GM12878 (cell line): ENCODE measurements around the gene SMPX. TPM values are rescaled to one million over a fixed set of nuclear protein-coding genes. Genes with fewer than 3 reads are reported as not detected.

Experiments used
- ATAC-seq: fragments of 200-7000 bp; cut with Tn5 transposase; 3 replicates; pipeline ENCODE4 v1.9.1; 2020; ENCODE audit warnings: mild to moderate bottlenecking, moderate library complexity
- BruUV-seq: library from RNA; stranded (reverse); fragments of 400-500 nt; replicated peaks from 2 replicates; lab custom pipeline; 2021; lab: Mats Ljungman, UMichigan
- CTCF ChIA-PET: fragments of 300-600 bp; sonication (Branson Sonifier 250); formaldehyde crosslinking; extraction: SDS; loops from one replicate; lab custom pipeline; 2021; ENCODE audit warnings: inconsistent platforms; lab: Yijun Ruan, JAX
- POLR2A ChIA-PET: fragments of 350-600 bp; formaldehyde crosslinking; extraction: SDS; loops from one replicate; lab custom pipeline; 2021; ENCODE audit warnings: inconsistent platforms; lab: Charles Lee
- RAD21 ChIA-PET: fragments of 300-600 bp; sonication (Branson Sonifier 250); formaldehyde crosslinking; loops from one replicate; lab custom pipeline; 2023; ENCODE audit warnings: antibody characterized with exemption; ENCODE audit not compliant: unreplicated experiment; lab: Charles Lee
- SMC1A ChIA-PET: fragments of 300-600 bp; sonication (Branson Sonifier 250); formaldehyde crosslinking; loops from one replicate; lab custom pipeline; 2023; ENCODE audit not compliant: unreplicated experiment, uncharacterized antibody; lab: Charles Lee
- DNase-seq: peaks from one replicate; pipeline ENCODE4 v3.0.0-alpha.2; 2011; ENCODE audit warnings: low read depth, low spot score
- FAIRE-seq: peaks from 3 replicates; lab custom pipeline; 2011; peaks lifted over from hg19 to GRCh38; lab: Jason Lieb, UNC
- H2AFZ ChIP-seq: 2 replicates; pipeline ENCODE4 v1.6.0; 2011; ENCODE audit warnings: low read depth, low read length, control low read depth; ENCODE audit not compliant: control insufficient read depth
- H3K27ac ChIP-seq: 2 replicates; pipeline ENCODE4 v1.5.1; 2011; ENCODE audit warnings: control low read depth; ENCODE audit not compliant: control insufficient read depth, insufficient read depth
- H3K27me3 ChIP-seq, 2 experiments: replicated peaks in 1 of 2; 2 replicates each; pipeline versions ENCODE4 v1.6.0 to v1.6.1; 2011; ENCODE audit warnings: low read length in 1 of 2; ENCODE audit not compliant: control insufficient read depth in 2 of 2, insufficient read depth in 2 of 2
- H3K36me3 ChIP-seq, 2 experiments: 2 replicates each; pipeline ENCODE4 v1.5.1; 2011; ENCODE audit warnings: low read length in 1 of 2; ENCODE audit not compliant: control insufficient read depth in 2 of 2, insufficient read depth in 2 of 2
- H3K4me1 ChIP-seq: 2 replicates; pipeline ENCODE4 v1.6.1; 2011; ENCODE audit warnings: mild to moderate bottlenecking, low read length, moderate library complexity, mixed read lengths; ENCODE audit not compliant: control insufficient read depth, insufficient read depth
- H3K4me2 ChIP-seq: 2 replicates; pipeline ENCODE4 v1.6.0; 2011; ENCODE audit warnings: control low read depth; ENCODE audit not compliant: control insufficient read depth, insufficient read depth
- H3K4me3 ChIP-seq: fragments of 200-600 bp; sonication (generic); 2 replicates; pipeline ENCODE4 v1.5.1; 2016
- H3K79me2 ChIP-seq: 2 replicates; pipeline ENCODE4 v1.6.0; 2011; ENCODE audit warnings: low read length; ENCODE audit not compliant: control insufficient read depth, insufficient read depth
- H3K9ac ChIP-seq: 2 replicates; pipeline ENCODE4 v1.8.0; 2011; ENCODE audit warnings: low read length, control low read depth, mixed read lengths; ENCODE audit not compliant: control insufficient read depth, insufficient read depth
- H3K9me3 ChIP-seq: replicated peaks from 3 replicates; pipeline ENCODE4 v1.5.1; 2011; ENCODE audit warnings: mild to moderate bottlenecking, low read length; ENCODE audit not compliant: control insufficient read depth, insufficient read depth
- H4K20me1 ChIP-seq: 2 replicates; pipeline ENCODE4 v1.6.0; 2011; ENCODE audit not compliant: control insufficient read depth, insufficient read depth
- HCFC1 ChIP-seq: fragments of 150-350 bp; IDR thresholded peaks from 2 replicates; pipeline ENCODE4 v1.6.1; 2014; ENCODE audit warnings: low read length
- JUNB ChIP-seq: IDR thresholded peaks from 2 replicates; pipeline ENCODE4 v1.6.1; 2016; ENCODE audit warnings: antibody characterized with exemption, mild to moderate bottlenecking
- KDM1A ChIP-seq: fragments of 200-600 bp; sonication (generic); IDR thresholded peaks from 2 replicates; pipeline ENCODE4 v1.6.1; 2016; ENCODE audit warnings: borderline replicate concordance
- MYB ChIP-seq: fragments of 150-350 bp; IDR thresholded peaks from 2 replicates; pipeline ENCODE4 v1.6.1; 2014; ENCODE audit warnings: mild to moderate bottlenecking, low read depth, low read length, borderline replicate concordance
- NFYB ChIP-seq: IDR thresholded peaks from 2 replicates; pipeline ENCODE4 v1.6.1; 2011; ENCODE audit warnings: low read depth, mild to moderate bottlenecking, low read length, improper control_type of control experiment, moderate library complexity; ENCODE audit not compliant: insufficient read depth
- PAX8 ChIP-seq: fragments of 450-650 bp; IDR thresholded peaks from 2 replicates; pipeline ENCODE4 v1.6.1; 2017; ENCODE audit warnings: mild to moderate bottlenecking, moderate library complexity
- POLR2A ChIP-seq: IDR thresholded peaks from 2 replicates; pipeline ENCODE4 v1.6.1; 2011; ENCODE audit warnings: low read depth, mild to moderate bottlenecking, low read length
- WGBS: methylation state at CpG from one replicate; pipeline ENCODE4 v1.1.6; 2016; ENCODE audit warnings: low lambda C conversion rate; ENCODE audit not compliant: insufficient replicate concordance, insufficient coverage; ENCODE audit errors: missing lambda C conversion rate; 5-methylcytosine and 5-hydroxymethylcytosine counted together
- in situ Hi-C: fragments of 300-500 bp; cut with MboI; formaldehyde crosslinking; loops from 9 replicates; pipeline ENCODE4 v1.14.3; 2018; ENCODE audit warnings: mixed read lengths
- intact Hi-C: fragments of 100-400 bp; cut with micrococcal nuclease; formaldehyde crosslinking; loops from one replicate; pipeline ENCODE4 v1.14.2; 2022; ENCODE audit not compliant: unreplicated experiment
- polyA plus RNA-seq, 11 experiments: library from polyadenylated mRNA; depleted of rRNA in 4 of 11; unstranded in 6 of 11; stranded (reverse) in 5 of 11; fragments of >200 nt; fragmentation: Nextera tagmentation in 4 of 11; fragmentation: Illumina TruSeq in 1 of 11; extraction: Ambion mirVana in 4 of 11; extraction: Trizol in 1 of 11; gene quantifications; 1 replicate in 1 of 11; 2 replicates in 10 of 11; pipeline versions ENCODE4 v1.2.1 to v1.2.3, GENCODE V29; 2011 to 2016; ENCODE audit warnings: inconsistent platforms in 2 of 11, missing spikeins in 2 of 11, low read depth in 1 of 11
- total RNA-seq, 4 experiments: library from RNA; depleted of rRNA in 3 of 4; stranded (reverse); fragments of >200 nt in 3 of 4; fragmentation: Illumina TruSeq in 1 of 4; extraction: Trizol in 1 of 4; gene quantifications; 2 replicates each; pipeline versions ENCODE4 v1.2.1 to v1.2.3, GENCODE V29; 2013 to 2021
- TF ChIP-seq, protein P1 (sequence below): fragments of 450-650 bp; IDR thresholded peaks from 2 replicates; pipeline ENCODE4 v1.6.1; 2017; ENCODE audit warnings: mild to moderate bottlenecking, low read depth, inconsistent platforms; ENCODE audit not compliant: poor library complexity, severe bottlenecking
- TF ChIP-seq, protein P2 (sequence below): IDR thresholded peaks from 2 replicates; pipeline ENCODE4 v1.6.1; 2011; ENCODE audit warnings: low read depth, low read length, improper control_type of control experiment, borderline replicate concordance

Gene SMPX
- total and polyA plus RNA-seq, 10 of the 15 experiments (the other 5 are each of a cell fraction or from before 2014, with no cell fraction given) = 0.08 to 0.09 TPM; not detected in 8

DNA sequence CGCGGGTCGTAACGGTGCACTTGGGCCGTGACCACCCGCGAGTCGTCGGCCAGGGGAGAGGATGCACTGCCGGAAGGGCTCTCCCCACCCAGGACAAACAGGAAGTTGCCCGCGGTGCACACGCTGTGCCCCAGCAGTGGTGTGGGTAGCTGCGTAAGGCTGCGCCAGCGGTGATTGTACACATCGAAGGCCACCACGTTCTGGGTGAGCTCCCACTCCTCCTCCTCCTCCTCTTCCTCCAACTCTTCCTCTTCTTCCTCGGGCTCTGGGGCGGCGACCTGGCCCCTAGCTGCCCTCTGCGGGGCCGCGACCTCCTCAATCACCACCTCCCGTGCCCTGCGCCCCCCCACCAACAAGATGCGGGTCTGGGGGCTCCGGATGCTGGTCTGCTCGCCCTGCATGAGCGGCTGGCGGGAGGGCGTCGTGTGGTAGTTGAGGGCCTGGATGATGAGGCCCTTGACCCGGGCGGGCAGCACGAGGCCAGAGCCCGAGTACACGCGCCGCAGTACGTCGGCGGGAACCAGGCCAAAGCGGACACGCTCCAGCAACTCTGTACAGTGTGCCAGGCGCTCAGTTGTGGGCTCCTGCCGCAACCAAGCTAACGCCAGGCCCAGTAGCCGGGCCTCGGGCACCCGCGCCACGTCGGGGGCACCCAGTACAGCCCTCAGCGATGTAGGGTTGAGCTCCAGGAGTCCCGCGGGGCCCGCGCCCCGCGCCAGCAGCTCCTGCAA lies 101.2 kb downstream of the SMPX start:
- ChIA-PET CTCF (no interaction called here), RAD21 (no interaction called here), SMC1A (no interaction called here), POLR2A (no interaction called here)
- Histone ChIP-seq H3K27ac (no peak overlapping the region), H3K36me3 (no peaks in the 10 kb centered on the region), H3K4me2 (no peak overlapping the region), H3K9me3 (no peaks in the 10 kb centered on the region; the same call in 2 of the 3 replicates), H3K79me2 (no peaks in the 10 kb centered on the region), H3K27me3 (no peaks in the 10 kb centered on the region), H3K4me3 (no peak overlapping the region), H3K9ac (no peak overlapping the region), H4K20me1 (no peaks in the 10 kb centered on the region), H3K4me1 (no peaks in the 10 kb centered on the region), H2AFZ (no peak overlapping the region)
- intact Hi-C loops = no loop called here
- BruUV-seq = no TSS peak
- 86% methylated on average over 39 of the region's 61 CpGs for WGBS
- DNase-seq = no peak
- TF ChIP-seq MYB (no peak), NFYB (no peak), PAX8 (no peak), JUNB (no peak), HCFC1 (no peak), POLR2A (no peak), KDM1A (no peak)
- TF ChIP-seq, protein P1, sequence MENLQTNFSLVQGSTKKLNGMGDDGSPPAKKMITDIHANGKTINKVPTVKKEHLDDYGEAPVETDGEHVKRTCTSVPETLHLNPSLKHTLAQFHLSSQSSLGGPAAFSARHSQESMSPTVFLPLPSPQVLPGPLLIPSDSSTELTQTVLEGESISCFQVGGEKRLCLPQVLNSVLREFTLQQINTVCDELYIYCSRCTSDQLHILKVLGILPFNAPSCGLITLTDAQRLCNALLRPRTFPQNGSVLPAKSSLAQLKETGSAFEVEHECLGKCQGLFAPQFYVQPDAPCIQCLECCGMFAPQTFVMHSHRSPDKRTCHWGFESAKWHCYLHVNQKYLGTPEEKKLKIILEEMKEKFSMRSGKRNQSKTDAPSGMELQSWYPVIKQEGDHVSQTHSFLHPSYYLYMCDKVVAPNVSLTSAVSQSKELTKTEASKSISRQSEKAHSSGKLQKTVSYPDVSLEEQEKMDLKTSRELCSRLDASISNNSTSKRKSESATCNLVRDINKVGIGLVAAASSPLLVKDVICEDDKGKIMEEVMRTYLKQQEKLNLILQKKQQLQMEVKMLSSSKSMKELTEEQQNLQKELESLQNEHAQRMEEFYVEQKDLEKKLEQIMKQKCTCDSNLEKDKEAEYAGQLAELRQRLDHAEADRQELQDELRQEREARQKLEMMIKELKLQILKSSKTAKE = no peak
- TF ChIP-seq, protein P2, sequence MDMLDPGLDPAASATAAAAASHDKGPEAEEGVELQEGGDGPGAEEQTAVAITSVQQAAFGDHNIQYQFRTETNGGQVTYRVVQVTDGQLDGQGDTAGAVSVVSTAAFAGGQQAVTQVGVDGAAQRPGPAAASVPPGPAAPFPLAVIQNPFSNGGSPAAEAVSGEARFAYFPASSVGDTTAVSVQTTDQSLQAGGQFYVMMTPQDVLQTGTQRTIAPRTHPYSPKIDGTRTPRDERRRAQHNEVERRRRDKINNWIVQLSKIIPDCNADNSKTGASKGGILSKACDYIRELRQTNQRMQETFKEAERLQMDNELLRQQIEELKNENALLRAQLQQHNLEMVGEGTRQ = no peak
- in situ Hi-C loops = no loop called here
- no peak for FAIRE-seq
- ATAC-seq = no peak

Other genes with a start within 250 kb of the SMPX start
- not detected in 2 replicates for gene KLHL34, start 99.8 kb downstream of the SMPX start, total RNA-seq (2014; rRNA removed)
- not detected in 2 replicates for gene KLHL34, start 99.8 kb downstream of the SMPX start, total RNA-seq (2014; rRNA removed; fragmentation: Illumina TruSeq; extraction: Trizol)
- gene KLHL34, start 99.8 kb downstream of the SMPX start, total RNA-seq (2021) = not detected in 2 replicates
- not detected in 2 replicates for gene KLHL34, start 99.8 kb downstream of the SMPX start, polyA plus RNA-seq (2011; rRNA removed)
- not detected in 2 replicates for gene KLHL34, start 99.8 kb downstream of the SMPX start, polyA plus RNA-seq (2014; fragmentation: Illumina TruSeq; extraction: Trizol)
- gene KLHL34, start 99.8 kb downstream of the SMPX start, polyA plus RNA-seq (2014; fragmentation: Nextera tagmentation; extraction: Ambion mirVana) = not detected
- not detected in 2 replicates for gene KLHL34, start 99.8 kb downstream of the SMPX start, polyA plus RNA-seq (2014; rRNA removed)
- gene KLHL34, start 99.8 kb downstream of the SMPX start, polyA plus RNA-seq (2016; fragmentation: Nextera tagmentation; extraction: Ambion mirVana) = not detected
- gene MBTPS2, start 81.5 kb upstream of the SMPX start, total RNA-seq (2014; rRNA removed) = 3.1 TPM in 2 replicates
- gene MBTPS2, start 81.5 kb upstream of the SMPX start, total RNA-seq (2014; rRNA removed; fragmentation: Illumina TruSeq; extraction: Trizol) = 2.6 and 3.1 TPM in 2 replicates
- gene MBTPS2, start 81.5 kb upstream of the SMPX start, total RNA-seq (2021) = 9.2 and 9.4 TPM in 2 replicates
- 10.6 and 13.4 TPM in 2 replicates for gene MBTPS2, start 81.5 kb upstream of the SMPX start, polyA plus RNA-seq (2011; rRNA removed)
- 8.6 and 9.9 TPM in 2 replicates for gene MBTPS2, start 81.5 kb upstream of the SMPX start, polyA plus RNA-seq (2014; fragmentation: Illumina TruSeq; extraction: Trizol)
- 1 to 10 TPM; 2.9 to 3.2 TPM for gene MBTPS2, start 81.5 kb upstream of the SMPX start, polyA plus RNA-seq (2014; fragmentation: Nextera tagmentation; extraction: Ambion mirVana)
- gene MBTPS2, start 81.5 kb upstream of the SMPX start, polyA plus RNA-seq (2014; rRNA removed) = 7.5 and 8.1 TPM in 2 replicates
- gene MBTPS2, start 81.5 kb upstream of the SMPX start, polyA plus RNA-seq (2016; fragmentation: Nextera tagmentation; extraction: Ambion mirVana) = 10 to 100 TPM; 10.9 to 11.0 TPM
- gene YY2, start 97.9 kb upstream of the SMPX start, total RNA-seq (2014; rRNA removed) = 1.0 and 1.1 TPM in 2 replicates
- 0.54 and 0.92 TPM in 2 replicates for gene YY2, start 97.9 kb upstream of the SMPX start, total RNA-seq (2014; rRNA removed; fragmentation: Illumina TruSeq; extraction: Trizol)
- 0.96 and 1.1 TPM in 2 replicates for gene YY2, start 97.9 kb upstream of the SMPX start, total RNA-seq (2021)
- gene YY2, start 97.9 kb upstream of the SMPX start, polyA plus RNA-seq (2011; rRNA removed) = 0.65 and 0.73 TPM in 2 replicates
- gene YY2, start 97.9 kb upstream of the SMPX start, polyA plus RNA-seq (2014; fragmentation: Illumina TruSeq; extraction: Trizol) = 0.84 and 0.98 TPM in 2 replicates
- under 1 TPM; 0.31 to 0.40 TPM for gene YY2, start 97.9 kb upstream of the SMPX start, polyA plus RNA-seq (2014; fragmentation: Nextera tagmentation; extraction: Ambion mirVana)
- gene YY2, start 97.9 kb upstream of the SMPX start, polyA plus RNA-seq (2014; rRNA removed) = 0.46 and 0.84 TPM in 2 replicates
- 1 to 10 TPM in 1 of 2 experiments, under 1 TPM in 1; 0.83 to 1.2 TPM for gene YY2, start 97.9 kb upstream of the SMPX start, polyA plus RNA-seq (2016; fragmentation: Nextera tagmentation; extraction: Ambion mirVana)
- 115 and 118 TPM in 2 replicates for gene SMS, start 182.6 kb upstream of the SMPX start, total RNA-seq (2014; rRNA removed)
- 138 and 140 TPM in 2 replicates for gene SMS, start 182.6 kb upstream of the SMPX start, total RNA-seq (2014; rRNA removed; fragmentation: Illumina TruSeq; extraction: Trizol)
- 113 and 114 TPM in 2 replicates for gene SMS, start 182.6 kb upstream of the SMPX start, total RNA-seq (2021)
- 75.4 and 123 TPM in 2 replicates for gene SMS, start 182.6 kb upstream of the SMPX start, polyA plus RNA-seq (2011; rRNA removed)
- gene SMS, start 182.6 kb upstream of the SMPX start, polyA plus RNA-seq (2014; fragmentation: Illumina TruSeq; extraction: Trizol) = 138 and 169 TPM in 2 replicates
- 10 to 100 TPM; 55.8 to 87.2 TPM for gene SMS, start 182.6 kb upstream of the SMPX start, polyA plus RNA-seq (2014; fragmentation: Nextera tagmentation; extraction: Ambion mirVana)
- gene SMS, start 182.6 kb upstream of the SMPX start, polyA plus RNA-seq (2014; rRNA removed) = 82.8 and 91.8 TPM in 2 replicates
- 100 to 1,000 TPM; 155 to 156 TPM for gene SMS, start 182.6 kb upstream of the SMPX start, polyA plus RNA-seq (2016; fragmentation: Nextera tagmentation; extraction: Ambion mirVana)